Mesodermal cell (in vitro differentiated cells): Measurements from ENCODE around the gene ABCC9.

Experiments used
- H3K27ac ChIP-seq: 2 replicates; pipeline ENCODE4 v1.7.0; 2013; ENCODE audit warnings: mild to moderate bottlenecking, low read depth, low read length, moderate library complexity; ENCODE audit not compliant: severe bottlenecking
- H3K36me3 ChIP-seq: 2 replicates; pipeline ENCODE4 v1.7.1; 2013; ENCODE audit warnings: mild to moderate bottlenecking, low read length, moderate library complexity; ENCODE audit not compliant: control insufficient read depth, insufficient read depth
- H3K4me1 ChIP-seq: one replicate; pipeline ENCODE4 v1.7.1; 2013; ENCODE audit warnings: mild to moderate bottlenecking, low read length; ENCODE audit not compliant: insufficient read depth, control insufficient read depth, poor library complexity, severe bottlenecking
- H3K4me3 ChIP-seq: 2 replicates; pipeline ENCODE4 v1.7.0; 2013; ENCODE audit warnings: low read length, control low read depth, mild to moderate bottlenecking; ENCODE audit not compliant: insufficient read depth, poor library complexity, severe bottlenecking; ENCODE audit errors: extremely low read depth
- H3K9me3 ChIP-seq: 2 replicates; pipeline ENCODE4 v1.7.1; 2013; ENCODE audit warnings: mild to moderate bottlenecking, low read length, moderate library complexity; ENCODE audit not compliant: control insufficient read depth
- WGBS, 2 experiments: methylation state at CpG; one replicate each; pipeline ENCODE4 v1.1.5; 2013; ENCODE audit warnings: missing lambda C conversion rate in 2 of 2; ENCODE audit not compliant: insufficient coverage in 2 of 2; 5-methylcytosine and 5-hydroxymethylcytosine counted together

Gene ABCC9

DNA sequence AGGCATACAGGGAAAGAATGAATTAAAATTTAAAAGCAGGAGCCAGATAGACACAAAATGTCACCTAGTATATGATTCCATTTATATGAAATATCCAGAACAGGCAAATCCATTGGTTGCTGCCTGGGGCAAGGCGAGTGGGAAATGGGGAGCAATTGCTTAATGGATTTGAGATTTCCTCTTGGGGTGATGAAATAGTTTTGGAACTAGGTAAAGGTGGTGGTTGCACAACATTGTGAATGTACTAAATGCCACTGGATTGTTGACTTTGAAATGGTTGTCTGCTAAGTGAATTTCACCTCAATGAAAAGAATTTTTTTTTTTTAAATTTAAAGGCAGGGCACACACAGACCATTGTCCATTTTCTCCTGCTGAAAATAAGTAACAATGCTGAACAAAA is 61.9 kb downstream of the ABCC9 start:
- 75% methylated on average over 1 of the region's 1 CpG; no CpG with 5 or more reads in 1 of the 2 experiments for WGBS, 2 experiments
- Histone ChIP-seq H3K4me1 (no peaks in the 10 kb centered on the region), H3K27ac (no peak overlapping the region), H3K36me3 (no peaks in the 10 kb centered on the region), H3K9me3 (no peaks in the 10 kb centered on the region), H3K4me3 (no peak overlapping the region)

DNA sequence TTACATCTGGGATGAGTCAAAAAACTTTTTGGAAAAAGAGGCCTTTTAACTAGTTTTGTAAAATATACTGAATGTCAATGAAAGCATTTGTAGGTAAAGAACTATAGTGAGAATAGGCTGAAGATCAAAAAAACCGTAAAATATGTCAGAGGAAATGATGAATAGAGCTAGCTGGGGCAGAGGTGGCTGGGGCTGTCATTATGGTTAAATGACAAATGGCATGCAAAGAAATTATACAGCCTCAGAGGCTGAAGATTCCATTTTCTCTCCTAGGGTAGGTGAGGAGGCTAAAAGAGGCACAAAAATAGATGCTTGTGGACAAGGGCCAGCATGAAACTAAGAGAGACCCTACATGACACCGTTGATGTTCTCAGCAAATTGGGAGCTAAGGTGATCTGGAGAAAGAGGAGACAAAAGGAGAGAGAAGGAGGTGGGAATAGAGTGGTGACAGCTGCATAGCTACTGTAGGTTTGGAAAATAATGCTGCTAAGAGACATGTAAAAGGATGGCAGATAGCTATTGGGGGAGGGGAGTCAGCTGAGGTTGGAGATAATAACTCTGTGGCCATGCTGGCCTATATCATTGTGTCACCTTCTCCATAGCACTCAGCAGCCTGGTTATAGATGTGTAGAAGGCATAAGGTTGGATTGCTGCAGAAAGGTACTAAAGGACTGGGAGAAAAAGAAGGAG is 63.8 kb downstream of the ABCC9 start:
- peaks cover 3% of the 10 kb centered on the region for H3K9me3 ChIP-seq
- WGBS, 2 experiments = 70 to 79% methylated on average over 1 to 2 of the region's 2 CpGs
- H3K27ac ChIP-seq = no peak overlapping the region
- H3K4me1 ChIP-seq = no peaks in the 10 kb centered on the region
- H3K36me3 ChIP-seq = no peaks in the 10 kb centered on the region
- H3K4me3 ChIP-seq = no peak overlapping the region

DNA sequence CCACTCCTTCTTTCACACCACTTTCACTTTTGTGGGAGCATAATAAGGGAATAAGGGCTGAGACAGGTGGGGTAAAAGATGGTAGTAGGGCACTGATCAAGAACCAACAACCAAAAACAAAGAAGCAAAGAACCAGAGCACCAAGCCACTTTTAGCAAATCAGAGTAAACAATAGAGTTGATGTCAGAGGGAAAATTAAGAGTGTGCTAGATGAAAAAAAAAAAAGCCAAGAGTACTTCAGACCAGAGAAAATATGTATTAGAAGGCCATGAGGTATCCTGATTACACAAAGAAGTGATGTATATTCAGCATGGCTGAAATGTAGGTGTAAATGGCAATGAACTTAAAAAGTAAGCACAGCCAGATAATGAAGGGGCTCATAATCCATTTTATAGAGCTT is 75.4 kb downstream of the ABCC9 start:
- H3K36me3 ChIP-seq = no peaks in the 10 kb centered on the region
- H3K4me3 ChIP-seq = no peak overlapping the region
- H3K9me3 ChIP-seq = no peaks in the 10 kb centered on the region
- no peak overlapping the region for H3K27ac ChIP-seq
- H3K4me1 ChIP-seq = no peaks in the 10 kb centered on the region

- Histone ChIP-seq H3K4me1 (no peaks in the 10 kb centered on the region), H3K9me3 (no peaks in the 10 kb centered on the region), H3K36me3 (no peaks in the 10 kb centered on the region), H3K4me3 (no peak overlapping the region), H3K27ac (no peak overlapping the region)
- no CpG with 5 or more reads among the region's 2 CpGs for WGBS, 2 experiments
Measured at GRCh38 chr12:21860534-21860933, 80.7 kb downstream of the ABCC9 start.

GRCh38 chr12:21860128-21860527 is 81.1 kb downstream of the ABCC9 start:
- Histone ChIP-seq H3K4me3 (no peak overlapping the region), H3K9me3 (no peaks in the 10 kb centered on the region), H3K27ac (no peak overlapping the region), H3K4me1 (no peaks in the 10 kb centered on the region), H3K36me3 (no peaks in the 10 kb centered on the region)
- 100% methylated on average over 1 of the region's 4 CpGs; no CpG with 5 or more reads in 1 of the 2 experiments for WGBS, 2 experiments

- Histone ChIP-seq H3K9me3 (no peaks in the 10 kb centered on the region), H3K36me3 (no peaks in the 10 kb centered on the region), H3K27ac (no peak overlapping the region), H3K4me1 (no peaks in the 10 kb centered on the region), H3K4me3 (no peak overlapping the region)
- 80 to 100% methylated on average over 1 to 2 of the region's 5 CpGs for WGBS, 2 experiments
Measured at GRCh38 chr12:21852251-21852650, 89.0 kb downstream of the ABCC9 start.

GRCh38 chr12:21851151-21851550 is 90.1 kb downstream of the ABCC9 start:
- WGBS, 2 experiments = no CpG with 5 or more reads among the region's 1 CpG
- Histone ChIP-seq H3K9me3 (no peaks in the 10 kb centered on the region), H3K27ac (no peak overlapping the region), H3K4me3 (no peak overlapping the region), H3K4me1 (no peaks in the 10 kb centered on the region), H3K36me3 (no peaks in the 10 kb centered on the region)

GRCh38 chr12:21850419-21850818 is 90.8 kb downstream of the ABCC9 start:
- WGBS, 2 experiments = 69 to 71% methylated on average over 2 of the region's 4 CpGs
- Histone ChIP-seq H3K9me3 (no peaks in the 10 kb centered on the region), H3K4me3 (no peak overlapping the region), H3K36me3 (no peaks in the 10 kb centered on the region), H3K27ac (no peak overlapping the region), H3K4me1 (no peaks in the 10 kb centered on the region)

DNA sequence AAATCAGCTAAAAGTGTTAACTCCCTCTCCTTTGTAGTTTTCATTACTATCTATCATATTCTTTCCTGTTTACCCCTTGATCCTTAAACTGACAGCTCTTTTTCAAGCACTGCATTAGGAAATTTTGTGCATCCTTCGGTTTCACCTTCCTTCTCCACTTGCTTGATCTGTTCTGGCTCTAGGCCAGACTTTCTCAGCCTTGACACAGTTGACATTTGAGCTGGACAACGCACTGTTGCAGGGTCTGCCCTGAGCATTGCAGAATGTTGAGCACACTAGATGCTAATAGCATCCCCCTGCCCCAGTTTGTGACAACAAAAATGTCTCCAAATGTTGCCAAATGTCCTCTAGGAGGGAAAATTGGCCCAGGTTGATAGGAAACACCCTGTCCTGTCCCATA is 91.3 kb downstream of the ABCC9 start:
- Histone ChIP-seq H3K4me3 (no peak overlapping the region), H3K36me3 (no peaks in the 10 kb centered on the region), H3K27ac (no peak overlapping the region), H3K4me1 (no peaks in the 10 kb centered on the region), H3K9me3 (no peaks in the 10 kb centered on the region)
- 78 to 85% methylated on average over 2 of the region's 2 CpGs for WGBS, 2 experiments

DNA sequence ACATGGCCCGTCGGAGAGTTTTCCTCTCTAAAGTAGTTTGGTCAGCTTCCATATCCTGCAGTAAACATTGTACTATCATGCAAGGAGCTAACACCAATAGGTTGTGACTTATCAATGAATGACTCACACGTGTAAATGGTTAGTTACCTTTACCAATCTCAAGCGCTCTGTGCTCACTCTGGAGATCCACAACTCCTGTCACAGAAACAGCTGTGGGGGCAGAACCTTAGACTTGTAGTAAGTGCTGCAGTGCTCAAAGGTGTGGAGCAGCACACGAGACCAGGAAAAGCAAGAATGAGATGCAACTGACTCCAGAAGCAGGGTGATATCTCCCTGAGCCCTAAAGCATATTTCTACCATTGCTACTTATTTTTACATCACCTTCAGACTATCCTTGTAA is 93.0 kb downstream of the ABCC9 start:
- no peak overlapping the region for H3K4me3 ChIP-seq
- 88 to 100% methylated on average over 2 to 5 of the region's 5 CpGs for WGBS, 2 experiments
- H3K27ac ChIP-seq = no peak overlapping the region
- no peaks in the 10 kb centered on the region for H3K9me3 ChIP-seq
- H3K4me1 ChIP-seq = no peaks in the 10 kb centered on the region
- H3K36me3 ChIP-seq = no peaks in the 10 kb centered on the region

DNA sequence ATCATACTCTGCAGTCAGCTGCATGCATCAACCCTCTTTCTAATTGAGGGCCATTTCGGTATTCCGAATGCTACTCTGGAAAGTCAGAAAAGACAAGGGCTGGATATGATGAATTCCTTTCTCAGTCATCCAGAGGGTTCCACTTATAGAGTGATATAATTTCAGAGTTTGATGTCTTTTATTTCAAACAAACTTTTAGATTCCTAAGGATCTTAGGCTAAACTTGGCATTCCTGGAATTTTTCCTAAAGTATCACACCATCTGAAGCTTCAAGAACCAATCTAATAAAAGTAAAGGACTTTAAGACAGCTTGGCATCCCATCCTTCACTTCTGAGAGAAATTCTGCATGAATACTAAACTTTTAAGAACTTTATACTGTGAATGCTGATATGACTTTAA is 97.4 kb downstream of the ABCC9 start:
- Histone ChIP-seq H3K9me3 (no peaks in the 10 kb centered on the region), H3K27ac (no peak overlapping the region), H3K4me3 (no peak overlapping the region), H3K4me1 (no peaks in the 10 kb centered on the region), H3K36me3 (no peaks in the 10 kb centered on the region)
- WGBS, 2 experiments = 94% methylated on average over 2 of the region's 2 CpGs; no CpG with 5 or more reads in 1 of the 2 experiments
